HepG2 (cell line): ENCODE measurements around the gene TMEM81. TPM values are rescaled to one million over a fixed set of nuclear protein-coding genes. Genes with fewer than 3 reads are reported as not detected.
A peak's percentile ranks its signal among the peaks of the same experiment; 100 is the strongest.

Source experiments
- ATAC-seq: fragments of 200-7000 bp; cut with Tn5 transposase; 3 replicates; pipeline ENCODE4 v1.9.1; 2020; ENCODE audit warnings: mild to moderate bottlenecking, moderate library complexity
- BruUV-seq: library from RNA; stranded (reverse); fragments of 400-500 nt; replicated peaks from 2 replicates; lab custom pipeline; 2021; lab: Mats Ljungman, UMichigan
- CTCF ChIA-PET: fragments of 300-600 bp; formaldehyde crosslinking; extraction: SDS; loops from one replicate; lab custom pipeline; 2021; ENCODE audit warnings: low total read pairs, inconsistent platforms, low intra/inter-chr PET ratio; lab: Yijun Ruan, JAX
- POLR2A ChIA-PET: fragments of 350-600 bp; sonication (Branson Sonifier 250); formaldehyde crosslinking; loops from one replicate; lab custom pipeline; 2020; ENCODE audit warnings: antibody characterized with exemption, inconsistent platforms; lab: Yijun Ruan, JAX
- DNase-seq: peaks from one replicate; pipeline ENCODE4 v3.0.0-alpha.2; 2015; ENCODE audit warnings: low spot score
- FAIRE-seq: peaks from 3 replicates; lab custom pipeline; 2011; peaks lifted over from hg19 to GRCh38; lab: Jason Lieb, UNC
- H2AFZ ChIP-seq: one replicate; pipeline ENCODE4 v1.6.1; 2011; ENCODE audit warnings: low read length, inconsistent platforms
- H3K27ac ChIP-seq: fragments of 300-600 bp; 3 replicates; pipeline ENCODE4 v1.8.0; 2011; ENCODE audit warnings: mixed run types, mild to moderate bottlenecking, mixed read lengths, low read length, inconsistent platforms; ENCODE audit not compliant: insufficient read depth; ENCODE audit errors: extremely low read length
- H3K27me3 ChIP-seq, 2 experiments: fragments of 200-600 bp in 1 of 2; 2 replicates in 1 of 2; 3 replicates in 1 of 2; pipeline versions ENCODE4 v1.6.0 to v1.8.0; 2011; ENCODE audit warnings: low read length in 2 of 2, mild to moderate bottlenecking in 2 of 2, moderate library complexity in 2 of 2, inconsistent platforms in 1 of 2; ENCODE audit not compliant: insufficient read depth in 2 of 2, control insufficient read depth in 1 of 2
- H3K36me3 ChIP-seq, 2 experiments: fragments of 200-600 bp in 1 of 2; replicated peaks in 1 of 2; 2 replicates in 1 of 2; 3 replicates in 1 of 2; pipeline versions ENCODE4 v1.5.1 to v1.8.0; 2011; ENCODE audit warnings: low read length in 2 of 2, inconsistent platforms in 1 of 2; ENCODE audit not compliant: insufficient read depth in 2 of 2, control insufficient read depth in 1 of 2
- H3K4me1 ChIP-seq: 2 replicates; pipeline ENCODE4 v1.5.1; 2012; ENCODE audit warnings: low read length, inconsistent platforms; ENCODE audit not compliant: insufficient read depth
- H3K4me2 ChIP-seq: 2 replicates; pipeline ENCODE4 v1.6.0; 2011; ENCODE audit warnings: low read depth, low read length, inconsistent platforms
- H3K4me3 ChIP-seq, 3 experiments: fragments of 200-600 bp in 1 of 3; sonication (generic), shearing (Covaris generic) in 1 of 3; replicated peaks in 1 of 3; 2 replicates each; pipeline ENCODE4 v1.5.1; 2011 to 2016; ENCODE audit warnings: low read length in 3 of 3, inconsistent platforms in 2 of 3, low read depth in 2 of 3, mild to moderate bottlenecking in 2 of 3, control low read depth in 1 of 3, mixed read lengths in 1 of 3; ENCODE audit not compliant: insufficient read depth in 1 of 3
- H3K79me2 ChIP-seq: one replicate; pipeline ENCODE4 v1.6.1; 2011; ENCODE audit warnings: low read length, inconsistent platforms; ENCODE audit not compliant: insufficient read depth
- H3K9ac ChIP-seq: 2 replicates; pipeline ENCODE4 v1.6.0; 2011; ENCODE audit warnings: mild to moderate bottlenecking, low read depth, low read length, inconsistent platforms; ENCODE audit not compliant: insufficient read depth
- H3K9me3 ChIP-seq: 2 replicates; pipeline ENCODE4 v1.5.1; 2012; ENCODE audit warnings: mild to moderate bottlenecking, low read length
- H4K20me1 ChIP-seq: 2 replicates; pipeline ENCODE4 v1.6.0; 2011; ENCODE audit warnings: inconsistent platforms, mild to moderate bottlenecking, low read length, moderate library complexity; ENCODE audit not compliant: insufficient read depth
- HOMEZ ChIP-seq: IDR thresholded peaks from 2 replicates; pipeline ENCODE4 v1.6.1; 2016; ENCODE audit warnings: low read depth
- NONO ChIP-seq, 2 experiments: fragments of 450-650 bp in 1 of 2; sonication (generic) in 1 of 2; formaldehyde crosslinking in 1 of 2; IDR thresholded peaks in 1 of 2; conservative IDR thresholded peaks in 1 of 2; 2 replicates each; pipeline versions ENCODE4 v1.6.1 to v1.8.0; 2017 to 2022; ENCODE audit warnings: mild to moderate bottlenecking in 1 of 2, missing genetic modification reagents in 1 of 2, moderate library complexity in 1 of 2
- ZNF607 ChIP-seq: sonication (generic); formaldehyde crosslinking; IDR thresholded peaks from 2 replicates; pipeline ENCODE4 v1.5.1; 2020; ENCODE audit warnings: missing genetic modification reagents, mild to moderate bottlenecking, borderline replicate concordance
- WGBS: methylation state at CpG from one replicate; pipeline ENCODE4 v1.1.6; 2017; ENCODE audit warnings: low lambda C conversion rate; 5-methylcytosine and 5-hydroxymethylcytosine counted together
- in situ Hi-C: cut with HindIII; loops from 2 replicates; pipeline ENCODE4 v1.10.0; 2017; ENCODE audit warnings: low pct_unique_long_range_greater_than_20kb; ENCODE audit not compliant: extremely low pct_ligation_motif_present
- intact Hi-C: fragments of 100-400 bp; cut with micrococcal nuclease; formaldehyde crosslinking; loops from one replicate; pipeline ENCODE4 v1.10.0; 2022; ENCODE audit not compliant: unreplicated experiment
- polyA plus RNA-seq, 8 experiments: library from polyadenylated mRNA; depleted of rRNA in 3 of 8; stranded (reverse) in 7 of 8; unstranded in 1 of 8; fragments of >200 nt; fragmentation: Illumina TruSeq in 4 of 8; extraction: Trizol in 4 of 8; gene quantifications; 2 replicates each; pipeline versions ENCODE4 v1.2.1 to v1.2.3, GENCODE V29; 2011 to 2016; ENCODE audit warnings: low read depth in 4 of 8, missing spikeins in 1 of 8, mixed read lengths in 1 of 8; ENCODE audit not compliant: insufficient read depth in 1 of 8
- total RNA-seq, 5 experiments: library from RNA; depleted of rRNA; stranded (reverse); fragments of >200 nt; fragmentation: Illumina TruSeq; extraction: Trizol; gene quantifications; 2 replicates each; pipeline ENCODE4 v1.2.3, GENCODE V29; 2016; ENCODE audit warnings: low read depth in 1 of 5

Gene TMEM81
- total and polyA plus RNA-seq, 2 of the 13 experiments (the other 11 are each of a cell fraction or from before 2014, with no cell fraction given) = 1.1 TPM

- ChIA-PET CTCF (no interaction called here), POLR2A (no interaction called here)
- no peak overlapping the region for H3K4me2 ChIP-seq
- 4% methylated on average over 2 of the region's 9 CpGs for WGBS
- H3K36me3 ChIP-seq = no peaks in the 10 kb centered on the region
- 0 out of 2 replicates have a peak, but pooled peaks cover 11% of the 10 kb centered on the region for H3K4me1 ChIP-seq
- no peaks in the 10 kb centered on the region for H3K79me2 ChIP-seq
- intact Hi-C loops = no loop called here
- no peak overlapping the region for H3K4me3 ChIP-seq
- no peak for FAIRE-seq
- H3K9me3 ChIP-seq = no peaks in the 10 kb centered on the region
- BruUV-seq = no TSS peak
- H3K27me3 ChIP-seq = peaks cover 1 to 14% of the 10 kb centered on the region in 2 experiments; a peak in 4 of 5 replicates
- no peak overlapping the region for H2AFZ ChIP-seq
- H3K27ac ChIP-seq = no peak overlapping the region
- ATAC-seq = peak; percentile 35; the same call in 1 of the 3 replicates
- H4K20me1 ChIP-seq = no peaks in the 10 kb centered on the region
- no peak for DNase-seq
- TF ChIP-seq ZNF607 = no peak
- TF ChIP-seq HOMEZ = no peak
- no peak for TF ChIP-seq NONO (IDR thresholded peaks at IDR 0.05)
- TF ChIP-seq NONO (CRISPR knock-in tag; conservative IDR thresholded peaks at IDR 0.05) = no peak
- in situ Hi-C loops = no loop called here
- H3K9ac ChIP-seq = no peak overlapping the region
Measured at GRCh38 chr1:205037539-205037938, 46.7 kb downstream of the TMEM81 start.

Other genes starting within 250 kb of the TMEM81 start
- gene NFASC, start 213.6 kb downstream of the TMEM81 start, total RNA-seq (2016; rRNA removed; fragmentation: Illumina TruSeq; extraction: Trizol) = not detected in 2 replicates
- gene NFASC, start 213.6 kb downstream of the TMEM81 start, polyA plus RNA-seq (2011; rRNA removed) = not detected in 2 replicates
- not detected in 2 replicates for gene CNTN2, start 41.2 kb downstream of the TMEM81 start, total RNA-seq (2016; rRNA removed; fragmentation: Illumina TruSeq; extraction: Trizol)
- not detected in 2 replicates for gene CNTN2, start 41.2 kb downstream of the TMEM81 start, polyA plus RNA-seq (2011; rRNA removed)
- 17.1 and 26.2 TPM in 2 replicates for gene RBBP5, start 37.5 kb upstream of the TMEM81 start, total RNA-seq (2016; rRNA removed; fragmentation: Illumina TruSeq; extraction: Trizol)
- 5.2 and 6.6 TPM in 2 replicates for gene RBBP5, start 37.5 kb upstream of the TMEM81 start, polyA plus RNA-seq (2011; rRNA removed)
- gene DSTYK, start 127.2 kb upstream of the TMEM81 start, total RNA-seq (2016; rRNA removed; fragmentation: Illumina TruSeq; extraction: Trizol) = 4.8 and 6.1 TPM in 2 replicates
- 2.5 and 2.6 TPM in 2 replicates for gene DSTYK, start 127.2 kb upstream of the TMEM81 start, polyA plus RNA-seq (2011; rRNA removed)
- gene TMCC2, start 143.5 kb upstream of the TMEM81 start, total RNA-seq (2016; rRNA removed; fragmentation: Illumina TruSeq; extraction: Trizol) = 0.21 and 0.24 TPM in 2 replicates
- gene TMCC2, start 143.5 kb upstream of the TMEM81 start, polyA plus RNA-seq (2011; rRNA removed) = 0.12 and 0.26 TPM in 2 replicates
- 1.1 and 1.2 TPM in 2 replicates for gene NUAK2, start 237.3 kb upstream of the TMEM81 start, total RNA-seq (2016; rRNA removed; fragmentation: Illumina TruSeq; extraction: Trizol)
- gene NUAK2, start 237.3 kb upstream of the TMEM81 start, polyA plus RNA-seq (2011; rRNA removed) = 0.68 and 0.75 TPM in 2 replicates